ENCODE results near the gene BICRAL. TPM values are rescaled to one million over a fixed set of nuclear protein-coding genes. Genes with fewer than 3 reads are reported as not detected.
A peak's percentile ranks its signal among the peaks of the same experiment; 100 is the strongest.

The BICRAL gene
- polyA plus RNA-seq, 1 donor, result 13.0 TPM

GRCh38 chr6:42841844-42842584, 60.2 kb downstream of the BICRAL start:
- Histone ChIP-seq H3K27me3 (ENCODE audit: control insufficient read depth, insufficient read depth, low read length) (no peaks in the 10 kb centered on the region), H3K4me1 (ENCODE audit: control insufficient read depth, insufficient read depth, low read length) (peaks cover 18% of the 10 kb centered on the region), H3K4me3 (ENCODE audit: low read length) (no peak overlapping the region), H3K36me3 (ENCODE audit: control insufficient read depth, insufficient read depth, low read length) (peaks cover 5% of the 10 kb centered on the region), H3K27ac (ENCODE audit: low read length) (no peak overlapping the region), H3K9me3 (ENCODE audit: control insufficient read depth, low read depth, low read length) (no peaks in the 10 kb centered on the region)
- no CpG with 5 or more reads among the region's 6 CpGs for WGBS (ENCODE audit: insufficient coverage, low lambda C conversion rate)
- no peak for DNase-seq

- peak overlapping the region; percentile 94 for H3K27ac ChIP-seq (ENCODE audit: low read length)
- peak; percentile 81 to 92 for DNase-seq
- no CpG with 5 or more reads among the region's 6 CpGs for WGBS (ENCODE audit: insufficient coverage, low lambda C conversion rate)
Observed at GRCh38 chr6:42845327-42845694, 63.5 kb downstream of the BICRAL start.

GRCh38 chr6:42846505-42846904, 64.7 kb downstream of the BICRAL start:
- H3K27ac ChIP-seq (ENCODE audit: low read length), result no peak overlapping the region
- DNase-seq, result peak in 1 of 2 donors; percentile 24
- no CpG with 5 or more reads among the region's 2 CpGs for WGBS (ENCODE audit: insufficient coverage, low lambda C conversion rate)

More at GRCh38 chr6:42845327-42845694, 63.5 kb downstream of the BICRAL start:
- Histone ChIP-seq H3K9me3 (ENCODE audit: control insufficient read depth, low read depth, low read length) (no peaks in the 10 kb centered on the region), H3K27me3 (ENCODE audit: control insufficient read depth, insufficient read depth, low read length) (no peaks in the 10 kb centered on the region), H3K36me3 (ENCODE audit: control insufficient read depth, insufficient read depth, low read length) (peaks cover 5% of the 10 kb centered on the region), H3K4me3 (ENCODE audit: low read length) (no peak overlapping the region), H3K4me1 (ENCODE audit: control insufficient read depth, insufficient read depth, low read length) (peaks cover 19% of the 10 kb centered on the region)

DNA sequence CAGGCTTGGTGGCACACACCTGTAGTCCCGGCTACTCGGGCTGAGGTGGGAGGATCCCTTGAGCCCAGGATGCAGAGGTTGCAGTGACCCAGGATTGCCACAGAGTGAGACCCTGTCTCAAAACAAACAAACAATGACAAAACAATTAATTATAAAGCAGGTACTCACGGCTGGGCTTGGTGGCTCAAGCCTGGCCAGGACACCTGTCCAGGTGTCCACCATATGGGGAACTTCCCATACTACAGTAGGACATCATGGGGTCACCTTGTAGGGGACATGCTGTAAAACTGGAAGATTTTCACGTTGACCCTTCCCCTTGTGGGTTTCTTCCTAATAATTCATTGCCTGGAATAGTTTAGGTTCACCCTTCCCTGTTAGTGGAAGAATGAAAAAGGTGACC, 66.8 kb downstream of the BICRAL start:
- H3K4me3 ChIP-seq (ENCODE audit: low read length), result no peak overlapping the region
- no peak for DNase-seq
- H3K36me3 ChIP-seq (ENCODE audit: control insufficient read depth, insufficient read depth, low read length), result peaks cover 21% of the 10 kb centered on the region
- peaks cover 19% of the 10 kb centered on the region for H3K4me1 ChIP-seq (ENCODE audit: control insufficient read depth, insufficient read depth, low read length)
- no peaks in the 10 kb centered on the region for H3K27me3 ChIP-seq (ENCODE audit: control insufficient read depth, insufficient read depth, low read length)
- no CpG with 5 or more reads among the region's 4 CpGs for WGBS (ENCODE audit: insufficient coverage, low lambda C conversion rate)
- no peaks in the 10 kb centered on the region for H3K9me3 ChIP-seq (ENCODE audit: control insufficient read depth, low read depth, low read length)
- no peak overlapping the region for H3K27ac ChIP-seq (ENCODE audit: low read length)

More at GRCh38 chr6:42846505-42846904, 64.7 kb downstream of the BICRAL start:
- Histone ChIP-seq H3K9me3 (ENCODE audit: control insufficient read depth, low read depth, low read length) (no peaks in the 10 kb centered on the region), H3K36me3 (ENCODE audit: control insufficient read depth, insufficient read depth, low read length) (peaks cover 6% of the 10 kb centered on the region), H3K4me1 (ENCODE audit: control insufficient read depth, insufficient read depth, low read length) (peaks cover 19% of the 10 kb centered on the region), H3K27me3 (ENCODE audit: control insufficient read depth, insufficient read depth, low read length) (no peaks in the 10 kb centered on the region), H3K4me3 (ENCODE audit: low read length) (no peak overlapping the region)

DNA sequence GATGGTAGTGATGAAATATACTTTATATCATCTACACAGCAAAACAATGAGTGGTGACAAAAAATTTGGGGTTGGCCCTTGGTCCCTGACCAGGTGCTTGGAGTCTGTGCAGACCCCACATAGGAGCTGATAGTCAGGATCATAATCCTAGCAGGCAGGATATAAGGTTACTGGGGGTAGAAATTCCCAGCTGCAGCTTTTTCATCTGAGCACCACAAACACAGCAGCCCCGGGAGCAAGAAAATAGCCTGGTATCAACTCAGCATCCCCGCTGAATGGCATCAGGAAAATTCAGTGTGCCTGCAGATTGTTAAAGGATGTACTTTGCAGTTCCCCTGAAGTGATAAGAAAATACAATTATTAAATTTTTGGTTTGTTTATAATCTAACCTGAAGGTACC, 69.7 kb downstream of the BICRAL start:
- Histone ChIP-seq H3K4me1 (ENCODE audit: control insufficient read depth, insufficient read depth, low read length) (peaks cover 5% of the 10 kb centered on the region), H3K4me3 (ENCODE audit: low read length) (no peak overlapping the region), H3K27ac (ENCODE audit: low read length) (no peak overlapping the region), H3K27me3 (ENCODE audit: control insufficient read depth, insufficient read depth, low read length) (no peaks in the 10 kb centered on the region), H3K36me3 (ENCODE audit: control insufficient read depth, insufficient read depth, low read length) (peaks cover 43% of the 10 kb centered on the region), H3K9me3 (ENCODE audit: control insufficient read depth, low read depth, low read length) (no peaks in the 10 kb centered on the region)
- no CpG with 5 or more reads among the region's 2 CpGs for WGBS (ENCODE audit: insufficient coverage, low lambda C conversion rate)
- DNase-seq, result no peak

- WGBS (ENCODE audit: insufficient coverage, low lambda C conversion rate), result 83% methylated on average over 1 of the region's 1 CpG
- H3K27me3 ChIP-seq (ENCODE audit: control insufficient read depth, insufficient read depth, low read length), result no peaks in the 10 kb centered on the region
- no peak overlapping the region for H3K27ac ChIP-seq (ENCODE audit: low read length)
- no peaks in the 10 kb centered on the region for H3K4me1 ChIP-seq (ENCODE audit: control insufficient read depth, insufficient read depth, low read length)
- peaks cover 72% of the 10 kb centered on the region for H3K36me3 ChIP-seq (ENCODE audit: control insufficient read depth, insufficient read depth, low read length)
- no peak overlapping the region for H3K4me3 ChIP-seq (ENCODE audit: low read length)
- no peaks in the 10 kb centered on the region for H3K9me3 ChIP-seq (ENCODE audit: control insufficient read depth, low read depth, low read length)
- DNase-seq, result no peak
Observed at GRCh38 chr6:42860036-42860435, 78.2 kb downstream of the BICRAL start.

GRCh38 chr6:42860481-42860880, 78.6 kb downstream of the BICRAL start:
- WGBS (ENCODE audit: insufficient coverage, low lambda C conversion rate), result no CpG with 5 or more reads among the region's 6 CpGs
- H3K36me3 ChIP-seq (ENCODE audit: control insufficient read depth, insufficient read depth, low read length), result peaks cover 70% of the 10 kb centered on the region

DNA sequence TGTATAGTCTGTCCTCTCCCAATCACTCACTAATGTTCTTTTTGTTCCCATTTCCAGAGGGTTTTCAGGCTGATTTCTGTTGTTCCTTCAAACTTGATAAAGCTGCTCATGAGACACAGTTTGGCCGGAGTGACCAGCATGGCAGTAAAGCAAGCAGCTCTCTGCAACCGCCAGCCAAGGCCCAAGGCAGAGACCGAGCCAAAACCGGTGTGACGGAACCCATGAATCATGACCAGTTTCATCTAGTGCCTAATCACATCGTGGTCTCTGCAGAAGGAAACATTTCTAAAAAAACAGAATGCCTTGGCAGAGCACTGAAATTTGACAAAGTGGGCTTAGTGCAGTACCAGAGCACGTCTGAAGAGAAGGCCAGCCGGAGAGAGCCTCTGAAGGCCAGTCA, 82.8 kb downstream of the BICRAL start:
- no peaks in the 10 kb centered on the region for H3K4me1 ChIP-seq (ENCODE audit: control insufficient read depth, insufficient read depth, low read length)
- no peak overlapping the region for H3K4me3 ChIP-seq (ENCODE audit: low read length)
- peaks cover 58% of the 10 kb centered on the region for H3K36me3 ChIP-seq (ENCODE audit: control insufficient read depth, insufficient read depth, low read length)
- WGBS (ENCODE audit: insufficient coverage, low lambda C conversion rate), result no CpG with 5 or more reads among the region's 8 CpGs
- no peak overlapping the region for H3K27ac ChIP-seq (ENCODE audit: low read length)
- DNase-seq, result no peak
- no peaks in the 10 kb centered on the region for H3K27me3 ChIP-seq (ENCODE audit: control insufficient read depth, insufficient read depth, low read length)
- H3K9me3 ChIP-seq (ENCODE audit: control insufficient read depth, low read depth, low read length), result no peaks in the 10 kb centered on the region

More at GRCh38 chr6:42860481-42860880, 78.6 kb downstream of the BICRAL start:
- Histone ChIP-seq H3K27me3 (ENCODE audit: control insufficient read depth, insufficient read depth, low read length) (no peaks in the 10 kb centered on the region), H3K4me3 (ENCODE audit: low read length) (no peak overlapping the region), H3K27ac (ENCODE audit: low read length) (no peak overlapping the region), H3K4me1 (ENCODE audit: control insufficient read depth, insufficient read depth, low read length) (no peaks in the 10 kb centered on the region), H3K9me3 (ENCODE audit: control insufficient read depth, low read depth, low read length) (no peaks in the 10 kb centered on the region)
- DNase-seq, result no peak

DNA sequence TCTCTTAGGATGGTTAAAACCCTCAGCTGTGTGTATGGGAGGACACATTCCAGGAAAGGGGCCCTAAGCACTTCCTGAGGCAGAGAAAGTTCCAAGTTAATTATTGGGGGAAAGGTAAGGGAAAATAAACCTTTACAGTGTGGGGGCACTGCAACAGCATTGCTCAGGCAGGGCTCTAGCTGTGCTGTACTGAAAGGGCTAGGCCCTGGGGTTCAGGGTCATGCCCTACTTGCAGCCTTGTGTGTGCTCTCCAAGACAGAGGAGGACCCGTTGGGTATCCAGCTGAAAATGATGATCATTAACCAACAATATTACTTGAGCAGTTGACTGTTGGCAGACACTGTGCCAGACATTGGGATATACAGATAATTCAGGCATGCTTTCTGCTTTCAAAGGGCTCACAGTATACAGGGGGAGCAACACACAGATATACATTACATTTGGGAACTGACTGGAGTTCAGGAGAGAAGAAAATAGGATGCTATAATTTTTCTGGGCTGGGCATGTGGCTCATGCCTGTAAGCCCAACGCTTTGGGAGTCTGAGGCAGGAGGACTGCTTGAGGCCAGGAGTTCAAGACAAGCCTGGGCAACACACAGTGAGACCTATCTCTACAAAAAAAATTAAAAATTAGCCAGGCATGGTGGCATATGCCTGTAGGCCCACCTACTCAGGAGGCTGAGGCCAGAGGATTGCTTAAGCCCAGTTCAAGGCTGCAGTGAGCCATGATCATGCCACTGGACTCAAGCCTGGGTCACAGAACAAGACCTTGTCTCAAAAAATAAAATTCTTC, 88.5 kb downstream of the BICRAL start:
- whole genome bisulfite sequencing (ENCODE audit: insufficient coverage, low lambda C conversion rate), result no CpG with 5 or more reads among the region's 2 CpGs
- peaks cover 17% of the 10 kb centered on the region for H3K36me3 ChIP-seq (ENCODE audit: control insufficient read depth, insufficient read depth, low read length)

GRCh38 chr6:42871711-42872110, 89.9 kb downstream of the BICRAL start:
- H3K36me3 ChIP-seq (ENCODE audit: control insufficient read depth, insufficient read depth, low read length), result peaks cover 13% of the 10 kb centered on the region
- no peak overlapping the region for H3K4me3 ChIP-seq (ENCODE audit: low read length)
- H3K4me1 ChIP-seq (ENCODE audit: control insufficient read depth, insufficient read depth, low read length), result peaks cover 9% of the 10 kb centered on the region
- no peaks in the 10 kb centered on the region for H3K9me3 ChIP-seq (ENCODE audit: control insufficient read depth, low read depth, low read length)
- peak; percentile 51 to 80 for DNase-seq
- no CpG with 5 or more reads among the region's 3 CpGs for WGBS (ENCODE audit: insufficient coverage, low lambda C conversion rate)
- H3K27ac ChIP-seq (ENCODE audit: low read length), result peak overlapping the region; percentile 57
- no peaks in the 10 kb centered on the region for H3K27me3 ChIP-seq (ENCODE audit: control insufficient read depth, insufficient read depth, low read length)

More for the DNA sequence above, 88.5 kb downstream of the BICRAL start:
- Histone ChIP-seq H3K4me1 (ENCODE audit: control insufficient read depth, insufficient read depth, low read length) (peaks cover 9% of the 10 kb centered on the region), H3K9me3 (ENCODE audit: control insufficient read depth, low read depth, low read length) (no peaks in the 10 kb centered on the region), H3K27ac (ENCODE audit: low read length) (no peak overlapping the region), H3K4me3 (ENCODE audit: low read length) (no peak overlapping the region), H3K27me3 (ENCODE audit: control insufficient read depth, insufficient read depth, low read length) (no peaks in the 10 kb centered on the region)
- no peak for DNase-seq
